ENCODE results near the gene FASTKD3.

DNA sequence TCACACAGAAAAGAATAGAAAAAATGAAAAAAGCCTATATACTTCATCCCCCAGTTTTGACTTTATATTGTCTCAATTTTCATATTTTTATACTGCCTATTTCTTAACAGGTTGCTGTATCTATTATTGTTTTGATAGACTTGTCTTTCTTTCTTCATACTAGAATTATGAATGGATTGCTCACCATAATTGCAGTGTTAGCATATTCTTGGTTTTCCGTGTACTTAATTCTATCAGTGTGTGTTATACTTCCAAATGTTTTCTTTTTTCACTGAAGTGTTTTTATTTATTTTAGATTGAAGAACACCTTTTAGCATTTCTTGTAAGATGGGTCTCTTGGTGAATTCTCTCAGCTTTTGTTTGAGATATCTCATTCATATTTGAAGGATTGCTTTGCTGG lies 38.8 kb upstream of the FASTKD3 start:
- TF ChIP-seq CTCF (conservative IDR thresholded peaks at IDR 0.05 in 1 of 2, IDR thresholded peaks at IDR 0.05 in 1 of 2; ENCODE audit: extremely low read depth in 1 of 2, insufficient read depth in 1 of 2, low read depth in 1 of 2, low read length in 2 of 2) (no peak), EZH2 (IDR thresholded peaks at IDR 0.05; ENCODE audit: borderline replicate concordance, low read length) (no peak)
